A673 (cell line): ENCODE data around the gene TAS2R43. TPM values are rescaled to one million over a fixed set of nuclear protein-coding genes. Genes with fewer than 3 reads are reported as not detected.

Experiments used
- total RNA-seq: library from RNA; stranded (reverse); gene quantifications from 2 replicates; pipeline ENCODE4 v1.2.3, GENCODE V29; 2021

Gene TAS2R43
- total RNA-seq, 1 experiment from 2014 or later = 2.3 TPM

Other genes with a start within 250 kb of the TAS2R43 start
- 5.8 and 6.9 TPM in 2 replicates for gene PRR4, start 242.8 kb downstream of the TAS2R43 start, total RNA-seq
- gene PRH1, start 208.1 kb downstream of the TAS2R43 start, total RNA-seq = 21.8 and 24.0 TPM in 2 replicates
- gene TAS2R13, start 182.8 kb downstream of the TAS2R43 start, total RNA-seq = 1.5 and 2.3 TPM in 2 replicates
- not detected in 2 replicates for gene PRH2, start 163.1 kb downstream of the TAS2R43 start, total RNA-seq
- 3.4 and 3.6 TPM in 2 replicates for gene TAS2R14, start 153.1 kb downstream of the TAS2R43 start, total RNA-seq
- 1.6 and 2.7 TPM in 2 replicates for gene TAS2R50, start 105.4 kb downstream of the TAS2R43 start, total RNA-seq
- 2.7 and 3.0 TPM in 2 replicates for gene TAS2R20, start 94.0 kb downstream of the TAS2R43 start, total RNA-seq
- 4.8 and 5.2 TPM in 2 replicates for gene TAS2R19, start 69.7 kb downstream of the TAS2R43 start, total RNA-seq
- gene TAS2R31, start 60.9 kb downstream of the TAS2R43 start, total RNA-seq = 4.4 and 5.2 TPM in 2 replicates
- 2.2 and 3.1 TPM in 2 replicates for gene TAS2R46, start 30.0 kb downstream of the TAS2R43 start, total RNA-seq
- 3.5 and 3.7 TPM in 2 replicates for gene TAS2R30, start 42.3 kb upstream of the TAS2R43 start, total RNA-seq
- gene SMIM10L1, start 78.9 kb upstream of the TAS2R43 start, total RNA-seq = 12.6 and 15.7 TPM in 2 replicates
- not detected in 2 replicates for gene TAS2R42, start 94.6 kb upstream of the TAS2R43 start, total RNA-seq
- gene PRB3, start 177.4 kb upstream of the TAS2R43 start, total RNA-seq = not detected in 2 replicates
- gene PRB4, start 218.1 kb upstream of the TAS2R43 start, total RNA-seq = not detected in 2 replicates